ENCODE measurements around the gene KPNA3.

Gene KPNA3

GRCh38 chr13:49779721-49780120, 12.8 kb downstream of the KPNA3 start:
- Histone ChIP-seq H3K36me3 (replicated peaks; ENCODE audit: low read depth, low read length) (no peaks in the 10 kb centered on the region), H3K4me2 (ENCODE audit: low read length) (no peak overlapping the region), H3K9me3 (ENCODE audit: insufficient read depth, low read length) (no peaks in the 10 kb centered on the region), H3K9ac (ENCODE audit: low read length) (no peak overlapping the region), H3K4me1 (ENCODE audit: low read length) (no peaks in the 10 kb centered on the region), H3K27ac (ENCODE audit: low read length) (no peak overlapping the region), H4K20me1 (ENCODE audit: insufficient read depth, low read length) (peaks cover 72% of the 10 kb centered on the region), H3K27me3 (ENCODE audit: low read depth, low read length) (no peaks in the 10 kb centered on the region), H3K4me3 (ENCODE audit: low read length) (no peak overlapping the region), H3K79me2 (ENCODE audit: low read length) (peaks cover 96% of the 10 kb centered on the region), H2AFZ (ENCODE audit: low read depth, low read length) (no peak overlapping the region)
- TF ChIP-seq CTCF (IDR thresholded peaks at IDR 0.05; ENCODE audit: low read depth, low read length) = no peak
- no peak for TF ChIP-seq EZH2phosphoT487 (IDR thresholded peaks at IDR 0.05; ENCODE audit: low read depth)

- Histone ChIP-seq H3K36me3 (replicated peaks; ENCODE audit: low read depth, low read length) (no peaks in the 10 kb centered on the region), H3K9me3 (ENCODE audit: insufficient read depth, low read length) (no peaks in the 10 kb centered on the region), H2AFZ (ENCODE audit: low read depth, low read length) (no peak overlapping the region), H3K27ac (ENCODE audit: low read length) (no peak overlapping the region), H4K20me1 (ENCODE audit: insufficient read depth, low read length) (peaks cover 63% of the 10 kb centered on the region), H3K4me2 (ENCODE audit: low read length) (no peak overlapping the region), H3K27me3 (ENCODE audit: low read depth, low read length) (no peaks in the 10 kb centered on the region), H3K4me1 (ENCODE audit: low read length) (no peaks in the 10 kb centered on the region), H3K79me2 (ENCODE audit: low read length) (peaks cover 96% of the 10 kb centered on the region), H3K4me3 (ENCODE audit: low read length) (no peak overlapping the region), H3K9ac (ENCODE audit: low read length) (no peak overlapping the region)
- TF ChIP-seq CTCF (IDR thresholded peaks at IDR 0.05; ENCODE audit: low read depth, low read length) = no peak
Observed at GRCh38 chr13:49777746-49778614, 14.5 kb downstream of the KPNA3 start.

GRCh38 chr13:49776871-49777270, 15.6 kb downstream of the KPNA3 start:
- Histone ChIP-seq H3K36me3 (replicated peaks; ENCODE audit: low read depth, low read length) (no peaks in the 10 kb centered on the region), H3K9ac (ENCODE audit: low read length) (no peak overlapping the region), H3K4me1 (ENCODE audit: low read length) (no peaks in the 10 kb centered on the region), H3K9me3 (ENCODE audit: insufficient read depth, low read length) (no peaks in the 10 kb centered on the region), H3K4me3 (ENCODE audit: low read length) (no peak overlapping the region), H3K79me2 (ENCODE audit: low read length) (peaks cover 96% of the 10 kb centered on the region), H3K27ac (ENCODE audit: low read length) (no peak overlapping the region), H3K27me3 (ENCODE audit: low read depth, low read length) (no peaks in the 10 kb centered on the region), H4K20me1 (ENCODE audit: insufficient read depth, low read length) (peaks cover 58% of the 10 kb centered on the region), H2AFZ (ENCODE audit: low read depth, low read length) (no peak overlapping the region), H3K4me2 (ENCODE audit: low read length) (no peak overlapping the region)
- TF ChIP-seq EZH2phosphoT487 (IDR thresholded peaks at IDR 0.05; ENCODE audit: low read depth) (no peak), CTCF (IDR thresholded peaks at IDR 0.05; ENCODE audit: low read depth, low read length) (no peak)

GRCh38 chr13:49774376-49775005, 18.0 kb downstream of the KPNA3 start:
- Histone ChIP-seq H3K4me2 (ENCODE audit: low read length) (no peak overlapping the region), H3K79me2 (ENCODE audit: low read length) (peaks cover 98% of the 10 kb centered on the region), H4K20me1 (ENCODE audit: insufficient read depth, low read length) (peaks cover 43% of the 10 kb centered on the region), H3K27me3 (ENCODE audit: low read depth, low read length) (no peaks in the 10 kb centered on the region), H3K9ac (ENCODE audit: low read length) (no peak overlapping the region), H2AFZ (ENCODE audit: low read depth, low read length) (no peak overlapping the region), H3K27ac (ENCODE audit: low read length) (no peak overlapping the region), H3K4me1 (ENCODE audit: low read length) (no peaks in the 10 kb centered on the region), H3K4me3 (ENCODE audit: low read length) (no peak overlapping the region), H3K36me3 (replicated peaks; ENCODE audit: low read depth, low read length) (no peaks in the 10 kb centered on the region), H3K9me3 (ENCODE audit: insufficient read depth, low read length) (no peaks in the 10 kb centered on the region)
- TF ChIP-seq CTCF (IDR thresholded peaks at IDR 0.05; ENCODE audit: low read depth, low read length) (no peak), EZH2phosphoT487 (IDR thresholded peaks at IDR 0.05; ENCODE audit: low read depth) (no peak)
